Lower lobe of right lung (tissue), 2 donors: ENCODE results near the gene C8A. TPM values are rescaled to one million over a fixed set of nuclear protein-coding genes. Genes with fewer than 3 reads are reported as not detected.

Experiments
- ATAC-seq, 2 donors: fragments of 200-7000 bp; cut with Tn5 transposase; one replicate each; pipeline ENCODE4 v1.9.1; 2020 to 2022; ENCODE audit warnings: mild to moderate bottlenecking in 2 of 2, moderate library complexity in 2 of 2
- DNase-seq: peaks from one replicate; pipeline ENCODE4 v3.0.0-alpha.2; 2020
- H3K27ac ChIP-seq: fragments of 200-600 bp; one replicate; pipeline ENCODE4 v1.8.0; 2022
- H3K27me3 ChIP-seq: fragments of 200-600 bp; one replicate; pipeline ENCODE4 v1.8.0; 2022; ENCODE audit warnings: low read depth
- H3K36me3 ChIP-seq: fragments of 200-600 bp; one replicate; pipeline ENCODE4 v1.8.0; 2022; ENCODE audit warnings: mild to moderate bottlenecking
- H3K4me1 ChIP-seq: fragments of 200-600 bp; one replicate; pipeline ENCODE4 v1.8.0; 2022
- H3K4me3 ChIP-seq: fragments of 200-600 bp; one replicate; pipeline ENCODE4 v1.8.0; 2022; ENCODE audit warnings: mild to moderate bottlenecking
- H3K9me3 ChIP-seq: fragments of 200-600 bp; one replicate; pipeline ENCODE4 v1.8.0; 2022
- CTCF ChIP-seq: fragments of 200-600 bp; IDR thresholded peaks from one replicate; pipeline ENCODE4 v1.8.0; 2022; ENCODE audit warnings: antibody characterized with exemption, mild to moderate bottlenecking
- intact Hi-C: fragments of 100-400 bp; cut with DNase I; formaldehyde crosslinking; loops from one replicate; pipeline ENCODE4 v1.11.0; 2022
- total RNA-seq: library from RNA; stranded (reverse); fragmentation: NEBNext Ultra II Directional; extraction: Animal tissue kit (Norgen Biotek cat#: 25700); gene quantifications from one replicate; pipeline ENCODE4 v1.2.1, GENCODE V29; 2021
- donor health status: DM: no; HTN: yes; CAD: no; lungs with severe emphysema.

Gene C8A
- total RNA-seq, 1 donor from 2014 or later: not detected

GRCh38 chr1:56939209-56939608 is 84.6 kb downstream of the C8A start:
- Histone ChIP-seq H3K4me3 (no peak overlapping the region), H3K27me3 (no peaks in the 10 kb centered on the region), H3K27ac (no peak overlapping the region), H3K36me3 (no peaks in the 10 kb centered on the region), H3K4me1 (no peaks in the 10 kb centered on the region), H3K9me3 (no peaks in the 10 kb centered on the region)
- ATAC-seq: no peak
- TF ChIP-seq CTCF: no peak
- intact Hi-C loops: no loop called here
- no peak for DNase-seq

GRCh38 chr1:56940039-56940438 is 85.4 kb downstream of the C8A start:
- no peaks in the 10 kb centered on the region for H3K4me1 ChIP-seq
- intact Hi-C loops: no loop called here
- H3K9me3 ChIP-seq: no peaks in the 10 kb centered on the region
- H3K4me3 ChIP-seq: no peak overlapping the region
- H3K36me3 ChIP-seq: no peaks in the 10 kb centered on the region
- ATAC-seq: no peak
- no peak for TF ChIP-seq CTCF
- no peak for DNase-seq
- no peak overlapping the region for H3K27ac ChIP-seq
- no peaks in the 10 kb centered on the region for H3K27me3 ChIP-seq

GRCh38 chr1:56948403-56949023 is 93.9 kb downstream of the C8A start:
- Histone ChIP-seq H3K27ac (no peak overlapping the region), H3K27me3 (no peaks in the 10 kb centered on the region), H3K9me3 (no peaks in the 10 kb centered on the region), H3K36me3 (no peaks in the 10 kb centered on the region), H3K4me3 (no peak overlapping the region), H3K4me1 (no peaks in the 10 kb centered on the region)
- DNase-seq (no peak), ATAC-seq (no peak)
- no peak for TF ChIP-seq CTCF
- intact Hi-C loops: no loop called here

GRCh38 chr1:56952501-56952900 is 97.9 kb downstream of the C8A start:
- H3K9me3 ChIP-seq: no peaks in the 10 kb centered on the region
- intact Hi-C loops: no loop called here
- no peak overlapping the region for H3K4me3 ChIP-seq
- ATAC-seq: no peak
- TF ChIP-seq CTCF: no peak
- no peak for DNase-seq
- no peaks in the 10 kb centered on the region for H3K27me3 ChIP-seq
- no peaks in the 10 kb centered on the region for H3K36me3 ChIP-seq
- H3K4me1 ChIP-seq: no peaks in the 10 kb centered on the region
- H3K27ac ChIP-seq: no peak overlapping the region

- Histone ChIP-seq H3K27ac (no peak overlapping the region), H3K4me1 (no peaks in the 10 kb centered on the region), H3K9me3 (no peaks in the 10 kb centered on the region), H3K27me3 (no peaks in the 10 kb centered on the region), H3K4me3 (no peak overlapping the region), H3K36me3 (no peaks in the 10 kb centered on the region)
- no peak for TF ChIP-seq CTCF
- intact Hi-C loops: no loop called here
- DNase-seq: no peak
- ATAC-seq: no peak
Observed at GRCh38 chr1:56953386-56953785, 98.8 kb downstream of the C8A start.

- H3K27ac ChIP-seq: no peak overlapping the region
- no peak overlapping the region for H3K4me3 ChIP-seq
- no peaks in the 10 kb centered on the region for H3K9me3 ChIP-seq
- DNase-seq (no peak), ATAC-seq (no peak)
- intact Hi-C loops: no loop called here
- no peaks in the 10 kb centered on the region for H3K27me3 ChIP-seq
- no peaks in the 10 kb centered on the region for H3K4me1 ChIP-seq
- no peak for TF ChIP-seq CTCF
- no peaks in the 10 kb centered on the region for H3K36me3 ChIP-seq
Observed at GRCh38 chr1:56954664-56955063, 100.1 kb downstream of the C8A start.
